SK-N-MC (cell line): ENCODE data around the gene TMEM231.
"Not testable (repeated sequence)": the region's sequence is repeated elsewhere in the genome, so short reads cannot be mapped to it uniquely, and the experiment has no call there.

Source experiments
- EZH2 ChIP-seq: fragments of 200-600 bp; sonication (generic); IDR thresholded peaks from one replicate; pipeline ENCODE4 v1.6.1; 2017; ENCODE audit warnings: antibody characterized with exemption
- FOXP2 ChIP-seq: optimal IDR thresholded peaks from 2 replicates; pipeline ENCODE3; 2011; ENCODE audit warnings: mild to moderate bottlenecking, moderate library complexity; ENCODE audit not compliant: insufficient read depth; ENCODE audit errors: extremely low read length, control extremely low read depth
- POLR2AphosphoS5 ChIP-seq: IDR thresholded peaks from 2 replicates; pipeline ENCODE4 v1.6.1; 2012; ENCODE audit warnings: mild to moderate bottlenecking, low read depth, low read length, borderline replicate concordance

DNA sequence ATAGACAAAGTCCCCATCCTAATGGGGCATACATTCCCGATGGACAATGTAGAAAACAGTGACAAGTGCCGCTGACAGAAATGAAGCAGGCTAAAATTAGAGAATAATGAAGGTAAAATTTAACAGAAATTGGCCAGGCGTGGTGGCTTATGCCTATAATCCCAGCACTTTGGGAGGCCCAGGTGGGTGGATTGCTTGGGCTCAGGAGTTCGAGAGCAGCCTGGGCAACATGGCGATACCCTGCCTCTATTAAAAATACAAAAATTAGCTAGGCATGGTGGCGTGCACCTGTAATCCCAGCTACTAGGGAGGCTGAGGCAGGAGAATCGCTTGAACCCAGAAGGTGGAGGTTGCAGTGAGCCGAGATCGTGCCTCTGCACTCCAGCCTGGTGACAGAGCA is 7.6 kb downstream of the TMEM231 start:
- TF ChIP-seq POLR2AphosphoS5, EZH2, FOXP2: not testable (repeated sequence)
